Measurements from ENCODE around the gene CHN2.

GRCh38 chr7:29276199-29276598 lies 81.6 kb downstream of the CHN2 start:
- TF ChIP-seq MXI1 (conservative IDR thresholded peaks at IDR 0.05; ENCODE audit: poor library complexity, severe bottlenecking) (no peak), EZH2 (IDR thresholded peaks at IDR 0.05; ENCODE audit: borderline replicate concordance, insufficient read depth, low read length, poor library complexity, severe bottlenecking) (no peak), POLR2AphosphoS5 (IDR thresholded peaks at IDR 0.05) (no peak)
